SK-N-SH treated with all-trans-retinoic acid at 6 μM for 48 hours (cell line): Measurements from ENCODE around the gene TFCP2L1.

Experiments used
- ATAC-seq: fragments of 200-7000 bp; cut with Tn5 transposase; 3 replicates; pipeline ENCODE4 v1.9.1; 2020; ENCODE audit warnings: mild to moderate bottlenecking, moderate library complexity
- BACH2 ChIP-seq: fragments of 250-450 bp; sonication (Bioruptor Pico); IDR thresholded peaks from 2 replicates; pipeline ENCODE4 v1.9.0; 2021; ENCODE audit warnings: mild to moderate bottlenecking, borderline replicate concordance
- CSDC2 ChIP-seq: fragments of 250-450 bp; sonication (Bioruptor Pico); IDR thresholded peaks from 2 replicates; pipeline ENCODE4 v1.5.0; 2020; ENCODE audit warnings: mild to moderate bottlenecking, moderate library complexity
- ESRRG ChIP-seq: fragments of 250-450 bp; sonication (Bioruptor Pico); IDR thresholded peaks from 2 replicates; pipeline ENCODE4 v1.6.1; 2021; ENCODE audit warnings: mild to moderate bottlenecking
- GLIS3 ChIP-seq: fragments of 250-450 bp; sonication (Bioruptor Pico); IDR thresholded peaks from 2 replicates; pipeline ENCODE4 v1.5.0; 2020; ENCODE audit warnings: mild to moderate bottlenecking, moderate library complexity
- ISL1 ChIP-seq: fragments of 250-450 bp; sonication (Bioruptor Pico); IDR thresholded peaks from 2 replicates; pipeline ENCODE4 v2.1.2; 2022; ENCODE audit warnings: mild to moderate bottlenecking, moderate library complexity
- OSR1 ChIP-seq: fragments of 250-450 bp; sonication (Bioruptor Pico); IDR thresholded peaks from 2 replicates; pipeline ENCODE4 v1.8.0; 2022; ENCODE audit warnings: moderate library complexity, mild to moderate bottlenecking, inconsistent platforms
- PPARA ChIP-seq: fragments of 250-450 bp; sonication (Bioruptor Pico); IDR thresholded peaks from 2 replicates; pipeline ENCODE4 v1.5.0; 2020; ENCODE audit warnings: mild to moderate bottlenecking, borderline replicate concordance
- RARB ChIP-seq: fragments of 250-450 bp; sonication (Bioruptor Pico); IDR thresholded peaks from 2 replicates; pipeline ENCODE4 v1.8.0; 2021; ENCODE audit warnings: mild to moderate bottlenecking, moderate library complexity
- SNAI2 ChIP-seq: fragments of 250-450 bp; sonication (Bioruptor Pico); IDR thresholded peaks from 2 replicates; pipeline ENCODE4 v1.5.0; 2020; ENCODE audit warnings: mild to moderate bottlenecking, moderate library complexity
- TCF4 ChIP-seq: fragments of 250-450 bp; sonication (Bioruptor Pico); IDR thresholded peaks from 2 replicates; pipeline ENCODE4 v1.8.0; 2021; ENCODE audit warnings: mild to moderate bottlenecking, moderate library complexity, borderline replicate concordance
- TOX ChIP-seq: fragments of 250-450 bp; sonication (Bioruptor Pico); IDR thresholded peaks from 2 replicates; pipeline ENCODE4 v1.8.0; 2021; ENCODE audit warnings: mild to moderate bottlenecking, moderate library complexity, borderline replicate concordance
- ZC3H10 ChIP-seq: fragments of 250-450 bp; sonication (Bioruptor Pico); IDR thresholded peaks from 2 replicates; pipeline ENCODE4 v1.5.1; 2021; ENCODE audit warnings: mild to moderate bottlenecking, moderate library complexity
- ZFP3 ChIP-seq: fragments of 250-450 bp; sonication (Bioruptor Pico); IDR thresholded peaks from 2 replicates; pipeline ENCODE4 v1.5.0; 2020; ENCODE audit warnings: mild to moderate bottlenecking, moderate library complexity
- ZFP30 ChIP-seq: fragments of 450-650 bp; formaldehyde crosslinking; IDR thresholded peaks from 2 replicates; pipeline ENCODE4 v1.5.0; 2022; ENCODE audit warnings: mild to moderate bottlenecking, moderate library complexity
- ZNF565 ChIP-seq: fragments of 450-650 bp; formaldehyde crosslinking; conservative IDR thresholded peaks from 2 replicates; pipeline ENCODE4 v1.5.0; 2020; ENCODE audit warnings: low read depth, mild to moderate bottlenecking, moderate library complexity
- ZNF70 ChIP-seq: fragments of 450-650 bp; formaldehyde crosslinking; IDR thresholded peaks from 2 replicates; pipeline ENCODE4 v1.5.0; 2020; ENCODE audit warnings: mild to moderate bottlenecking, moderate library complexity
- ZNF8 ChIP-seq: fragments of 450-650 bp; formaldehyde crosslinking; IDR thresholded peaks from 2 replicates; pipeline ENCODE4 v1.5.0; 2020; ENCODE audit warnings: mild to moderate bottlenecking, moderate library complexity
- TF ChIP-seq, protein P1 (sequence below): fragments of 250-450 bp; sonication (Bioruptor Pico); IDR thresholded peaks from 2 replicates; pipeline ENCODE4 v1.8.0; 2020; ENCODE audit warnings: mild to moderate bottlenecking, moderate library complexity, borderline replicate concordance
- TF ChIP-seq, protein P2 (sequence below): fragments of 250-450 bp; sonication (Bioruptor Pico); IDR thresholded peaks from 2 replicates; pipeline ENCODE4 v1.8.0; 2021; ENCODE audit warnings: low read depth, mild to moderate bottlenecking, moderate library complexity, borderline replicate concordance
- TF ChIP-seq, protein P3 (sequence below): fragments of 250-450 bp; sonication (Bioruptor Pico); IDR thresholded peaks from 2 replicates; pipeline ENCODE4 v1.5.0; 2020; ENCODE audit warnings: mild to moderate bottlenecking, moderate library complexity
- TF ChIP-seq, protein P4 (sequence below): fragments of 250-450 bp; sonication (Bioruptor Pico); IDR thresholded peaks from 2 replicates; pipeline ENCODE4 v1.5.1; 2021; ENCODE audit warnings: mild to moderate bottlenecking, moderate library complexity

TFCP2L1 gene

DNA sequence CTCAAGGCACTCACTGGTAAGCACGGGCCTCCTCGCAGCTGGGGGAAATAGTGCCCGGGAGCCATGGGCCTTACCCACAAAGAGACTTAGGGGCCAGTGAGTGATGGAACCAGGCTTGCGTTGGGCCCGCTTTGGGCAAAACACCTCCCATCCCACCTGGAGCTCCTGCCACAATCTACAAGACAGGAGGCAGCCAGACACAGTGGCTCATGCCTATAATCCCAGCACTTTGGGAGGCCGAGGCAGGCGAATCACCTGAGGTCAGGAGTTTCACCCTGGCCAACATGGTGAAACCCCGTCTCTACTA, 88.2 kb downstream of the TFCP2L1 start:
- no peak for ATAC-seq
- TF ChIP-seq CSDC2 (CRISPR knock-in tag) = no peak
- TF ChIP-seq, protein P1, sequence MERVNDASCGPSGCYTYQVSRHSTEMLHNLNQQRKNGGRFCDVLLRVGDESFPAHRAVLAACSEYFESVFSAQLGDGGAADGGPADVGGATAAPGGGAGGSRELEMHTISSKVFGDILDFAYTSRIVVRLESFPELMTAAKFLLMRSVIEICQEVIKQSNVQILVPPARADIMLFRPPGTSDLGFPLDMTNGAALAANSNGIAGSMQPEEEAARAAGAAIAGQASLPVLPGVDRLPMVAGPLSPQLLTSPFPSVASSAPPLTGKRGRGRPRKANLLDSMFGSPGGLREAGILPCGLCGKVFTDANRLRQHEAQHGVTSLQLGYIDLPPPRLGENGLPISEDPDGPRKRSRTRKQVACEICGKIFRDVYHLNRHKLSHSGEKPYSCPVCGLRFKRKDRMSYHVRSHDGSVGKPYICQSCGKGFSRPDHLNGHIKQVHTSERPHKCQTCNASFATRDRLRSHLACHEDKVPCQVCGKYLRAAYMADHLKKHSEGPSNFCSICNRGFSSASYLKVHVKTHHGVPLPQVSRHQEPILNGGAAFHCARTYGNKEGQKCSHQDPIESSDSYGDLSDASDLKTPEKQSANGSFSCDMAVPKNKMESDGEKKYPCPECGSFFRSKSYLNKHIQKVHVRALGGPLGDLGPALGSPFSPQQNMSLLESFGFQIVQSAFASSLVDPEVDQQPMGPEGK (CRISPR knock-in tag) = no peak
- TF ChIP-seq TOX = no peak
- no peak for TF ChIP-seq SNAI2 (CRISPR knock-in tag)
- no peak for TF ChIP-seq ZNF70 (CRISPR knock-in tag)
- no peak for TF ChIP-seq ZNF565
- no peak for TF ChIP-seq TCF4 (CRISPR knock-in tag)
- no peak for TF ChIP-seq BACH2
- TF ChIP-seq, protein P2, sequence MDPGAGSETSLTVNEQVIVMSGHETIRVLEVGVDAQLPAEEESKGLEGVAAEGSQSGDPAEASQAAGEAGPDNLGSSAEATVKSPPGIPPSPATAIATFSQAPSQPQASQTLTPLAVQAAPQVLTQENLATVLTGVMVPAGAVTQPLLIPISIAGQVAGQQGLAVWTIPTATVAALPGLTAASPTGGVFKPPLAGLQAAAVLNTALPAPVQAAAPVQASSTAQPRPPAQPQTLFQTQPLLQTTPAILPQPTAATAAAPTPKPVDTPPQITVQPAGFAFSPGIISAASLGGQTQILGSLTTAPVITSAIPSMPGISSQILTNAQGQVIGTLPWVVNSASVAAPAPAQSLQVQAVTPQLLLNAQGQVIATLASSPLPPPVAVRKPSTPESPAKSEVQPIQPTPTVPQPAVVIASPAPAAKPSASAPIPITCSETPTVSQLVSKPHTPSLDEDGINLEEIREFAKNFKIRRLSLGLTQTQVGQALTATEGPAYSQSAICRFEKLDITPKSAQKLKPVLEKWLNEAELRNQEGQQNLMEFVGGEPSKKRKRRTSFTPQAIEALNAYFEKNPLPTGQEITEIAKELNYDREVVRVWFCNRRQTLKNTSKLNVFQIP = no peak
- TF ChIP-seq, protein P3, sequence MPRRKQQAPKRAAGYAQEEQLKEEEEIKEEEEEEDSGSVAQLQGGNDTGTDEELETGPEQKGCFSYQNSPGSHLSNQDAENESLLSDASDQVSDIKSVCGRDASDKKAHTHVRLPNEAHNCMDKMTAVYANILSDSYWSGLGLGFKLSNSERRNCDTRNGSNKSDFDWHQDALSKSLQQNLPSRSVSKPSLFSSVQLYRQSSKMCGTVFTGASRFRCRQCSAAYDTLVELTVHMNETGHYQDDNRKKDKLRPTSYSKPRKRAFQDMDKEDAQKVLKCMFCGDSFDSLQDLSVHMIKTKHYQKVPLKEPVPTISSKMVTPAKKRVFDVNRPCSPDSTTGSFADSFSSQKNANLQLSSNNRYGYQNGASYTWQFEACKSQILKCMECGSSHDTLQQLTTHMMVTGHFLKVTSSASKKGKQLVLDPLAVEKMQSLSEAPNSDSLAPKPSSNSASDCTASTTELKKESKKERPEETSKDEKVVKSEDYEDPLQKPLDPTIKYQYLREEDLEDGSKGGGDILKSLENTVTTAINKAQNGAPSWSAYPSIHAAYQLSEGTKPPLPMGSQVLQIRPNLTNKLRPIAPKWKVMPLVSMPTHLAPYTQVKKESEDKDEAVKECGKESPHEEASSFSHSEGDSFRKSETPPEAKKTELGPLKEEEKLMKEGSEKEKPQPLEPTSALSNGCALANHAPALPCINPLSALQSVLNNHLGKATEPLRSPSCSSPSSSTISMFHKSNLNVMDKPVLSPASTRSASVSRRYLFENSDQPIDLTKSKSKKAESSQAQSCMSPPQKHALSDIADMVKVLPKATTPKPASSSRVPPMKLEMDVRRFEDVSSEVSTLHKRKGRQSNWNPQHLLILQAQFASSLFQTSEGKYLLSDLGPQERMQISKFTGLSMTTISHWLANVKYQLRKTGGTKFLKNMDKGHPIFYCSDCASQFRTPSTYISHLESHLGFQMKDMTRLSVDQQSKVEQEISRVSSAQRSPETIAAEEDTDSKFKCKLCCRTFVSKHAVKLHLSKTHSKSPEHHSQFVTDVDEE (CRISPR knock-in tag) = no peak
- TF ChIP-seq RARB (CRISPR knock-in tag) = no peak
- TF ChIP-seq, all 23 proteins: peak for 0

DNA sequence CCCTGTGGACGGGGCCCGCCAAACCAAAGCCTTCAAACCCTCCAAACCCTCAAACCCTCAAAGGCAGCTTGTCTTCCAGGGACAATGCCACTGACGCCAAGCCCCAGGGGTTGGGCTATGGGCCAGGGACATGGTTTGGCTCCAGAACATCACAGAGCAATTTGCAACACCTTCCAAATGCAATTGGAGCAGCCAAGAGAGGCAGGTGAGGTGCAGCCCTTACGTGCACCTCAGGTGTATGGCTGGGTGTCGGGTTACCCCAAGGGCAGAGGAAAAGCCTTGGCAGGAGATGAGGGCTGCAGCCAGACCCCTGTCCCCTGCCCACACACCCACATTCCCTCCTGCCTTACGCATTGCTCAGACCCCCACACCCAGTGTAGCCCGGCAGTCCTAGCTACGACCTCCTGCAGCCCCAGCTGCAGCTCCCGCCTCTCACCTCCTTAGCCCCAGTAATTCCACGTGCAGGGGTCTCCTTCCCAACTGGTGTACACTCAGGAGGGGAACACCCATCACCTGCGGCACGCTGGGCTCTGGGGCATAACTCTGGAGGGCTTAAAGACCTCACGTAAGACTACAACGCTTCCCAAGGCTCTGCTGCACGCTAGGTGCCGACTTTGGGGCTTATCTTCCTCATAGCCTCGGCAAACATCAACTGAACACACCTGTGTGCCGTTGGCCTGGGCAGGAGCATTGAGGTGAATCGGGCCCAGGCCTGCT, 88.7 kb downstream of the TFCP2L1 start:
- no peak for ATAC-seq
- TF ChIP-seq RARB (CRISPR knock-in tag) (no peak), TCF4 (CRISPR knock-in tag) (no peak), ESRRG (CRISPR knock-in tag) (no peak), ZC3H10 (CRISPR knock-in tag) (no peak), ZFP30 (no peak), ZNF565 (no peak), OSR1 (CRISPR knock-in tag) (no peak), GLIS3 (CRISPR knock-in tag) (no peak), SNAI2 (CRISPR knock-in tag) (no peak), TOX (no peak), ZNF70 (CRISPR knock-in tag) (no peak), BACH2 (no peak), ZFP3 (CRISPR knock-in tag) (no peak), PPARA (CRISPR knock-in tag) (no peak)
- TF ChIP-seq, protein P3 (CRISPR knock-in tag) = no peak
- TF ChIP-seq, protein P4, sequence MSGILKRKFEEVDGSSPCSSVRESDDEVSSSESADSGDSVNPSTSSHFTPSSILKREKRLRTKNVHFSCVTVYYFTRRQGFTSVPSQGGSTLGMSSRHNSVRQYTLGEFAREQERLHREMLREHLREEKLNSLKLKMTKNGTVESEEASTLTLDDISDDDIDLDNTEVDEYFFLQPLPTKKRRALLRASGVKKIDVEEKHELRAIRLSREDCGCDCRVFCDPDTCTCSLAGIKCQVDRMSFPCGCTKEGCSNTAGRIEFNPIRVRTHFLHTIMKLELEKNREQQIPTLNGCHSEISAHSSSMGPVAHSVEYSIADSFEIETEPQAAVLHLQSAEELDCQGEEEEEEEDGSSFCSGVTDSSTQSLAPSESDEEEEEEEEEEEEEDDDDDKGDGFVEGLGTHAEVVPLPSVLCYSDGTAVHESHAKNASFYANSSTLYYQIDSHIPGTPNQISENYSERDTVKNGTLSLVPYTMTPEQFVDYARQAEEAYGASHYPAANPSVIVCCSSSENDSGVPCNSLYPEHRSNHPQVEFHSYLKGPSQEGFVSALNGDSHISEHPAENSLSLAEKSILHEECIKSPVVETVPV = no peak

DNA sequence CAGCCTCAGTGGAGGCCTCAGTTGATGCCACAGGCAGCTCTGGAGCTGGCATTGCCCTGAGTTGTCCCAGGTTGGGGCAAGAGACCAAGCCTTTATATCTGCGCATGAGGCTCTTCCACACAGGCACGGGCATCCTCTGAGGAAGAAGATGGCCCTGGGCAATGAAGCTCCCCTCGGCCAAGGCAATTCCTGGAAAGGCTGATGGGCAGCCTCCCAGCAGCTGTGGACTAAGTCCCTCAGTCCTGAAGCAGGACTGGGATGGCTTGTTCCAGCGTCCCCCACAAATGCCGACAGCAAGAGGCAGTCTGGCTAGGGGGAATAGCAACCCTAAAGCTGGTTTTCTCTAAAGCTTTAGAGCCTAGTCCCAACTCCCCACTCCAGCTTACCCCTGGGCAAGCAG, 90.0 kb downstream of the TFCP2L1 start:
- ATAC-seq = no peak
- TF ChIP-seq GLIS3 (CRISPR knock-in tag) (no peak), OSR1 (CRISPR knock-in tag) (no peak), ISL1 (CRISPR knock-in tag) (no peak), ZNF70 (CRISPR knock-in tag) (no peak), ZC3H10 (CRISPR knock-in tag) (no peak), RARB (CRISPR knock-in tag) (no peak), ZNF8 (CRISPR knock-in tag) (no peak), ZNF565 (no peak), ZFP30 (no peak), CSDC2 (CRISPR knock-in tag) (no peak)
